ENCODE measurements around the gene ZMYND19. TPM values are rescaled to one million over a fixed set of nuclear protein-coding genes. Genes with fewer than 3 reads are reported as not detected.
A peak's percentile ranks its signal among the peaks of the same experiment; 100 is the strongest.
"Not testable (repeated sequence)": the region's sequence is repeated elsewhere in the genome, so short reads cannot be mapped to it uniquely, and the experiment has no call there.

Gene ZMYND19
- total RNA-seq, 2 experiments from 2014 or later = 31.3 to 33.0 TPM

- Mint-ChIP-seq H3K9me3 (no peaks in the 10 kb centered on the region), H3K27ac (no peak overlapping the region), H3K27me3 (no peaks in the 10 kb centered on the region), H3K4me3 (no peak overlapping the region), H3K4me1 (peaks cover 7% of the 10 kb centered on the region), H3K36me3 (peaks cover 4% of the 10 kb centered on the region)
- POLR2A ChIA-PET = no interaction called here
- no peak for DNase-seq
- no peak for ATAC-seq (ENCODE audit: low read depth)
These were observed 36.0 kb downstream of the ZMYND19 start for GRCh38 chr9:137554349-137554748.

DNA sequence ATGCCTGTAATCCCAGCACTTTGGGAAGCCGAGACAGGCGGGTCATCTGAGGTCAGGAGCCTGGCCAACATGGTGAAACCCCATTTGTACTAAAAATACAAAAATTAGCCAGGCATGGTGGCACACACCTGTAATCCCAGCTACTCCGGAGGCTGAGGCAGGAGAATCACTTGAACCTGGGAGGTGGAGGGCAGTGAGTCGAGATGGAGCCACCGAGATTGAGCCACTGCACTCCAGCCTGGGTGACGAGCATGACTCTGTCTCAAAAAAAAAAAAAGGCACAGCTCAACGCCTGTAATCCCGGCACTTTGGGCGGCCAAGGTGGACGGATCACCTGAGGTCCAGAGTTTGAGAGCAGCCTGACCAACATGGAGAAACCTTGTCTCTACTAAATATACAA is 36.7 kb downstream of the ZMYND19 start:
- not testable (repeated sequence) for H3K4me3 Mint-ChIP-seq; H3K27me3 Mint-ChIP-seq; H3K4me1 Mint-ChIP-seq; ATAC-seq (ENCODE audit: low read depth); H3K36me3 Mint-ChIP-seq; H3K27ac Mint-ChIP-seq; H3K9me3 Mint-ChIP-seq; DNase-seq
- POLR2A ChIA-PET = interaction anchor here (0.7 kb wide), 1 partner anchor 235 kb away, joined by 3 read pairs; no protein-coding TSS in a partner anchor

DNA sequence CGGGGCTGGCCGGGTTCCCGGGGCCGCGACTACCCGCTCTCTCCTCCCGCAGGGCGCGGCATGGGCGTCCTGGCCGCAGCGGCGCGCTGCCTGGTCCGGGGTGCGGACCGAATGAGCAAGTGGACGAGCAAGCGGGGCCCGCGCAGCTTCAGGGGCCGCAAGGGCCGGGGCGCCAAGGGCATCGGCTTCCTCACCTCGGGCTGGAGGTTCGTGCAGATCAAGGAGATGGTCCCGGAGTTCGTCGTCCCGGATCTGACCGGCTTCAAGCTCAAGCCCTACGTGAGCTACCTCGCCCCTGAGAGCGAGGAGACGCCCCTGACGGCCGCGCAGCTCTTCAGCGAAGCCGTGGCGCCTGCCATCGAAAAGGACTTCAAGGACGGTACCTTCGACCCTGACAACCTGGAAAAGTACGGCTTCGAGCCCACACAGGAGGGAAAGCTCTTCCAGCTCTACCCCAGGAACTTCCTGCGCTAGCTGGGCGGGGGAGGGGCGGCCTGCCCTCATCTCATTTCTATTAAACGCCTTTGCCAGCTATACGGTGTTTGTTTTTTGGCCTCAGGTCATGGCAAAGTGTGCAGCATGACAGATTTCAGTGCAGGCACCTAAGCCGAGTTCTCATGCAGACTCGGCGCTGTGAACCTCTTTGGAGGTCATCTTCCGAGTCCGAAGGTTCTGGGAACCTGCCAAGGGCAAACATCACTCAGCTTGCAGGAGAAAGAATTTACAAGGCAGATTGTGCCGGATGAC is 38.1 kb downstream of the ZMYND19 start:
- no peaks in the 10 kb centered on the region for H3K27me3 Mint-ChIP-seq
- peak; percentile 9 for ATAC-seq (ENCODE audit: low read depth)
- peaks cover 7% of the 10 kb centered on the region for H3K4me1 Mint-ChIP-seq
- no peaks in the 10 kb centered on the region for H3K9me3 Mint-ChIP-seq
- POLR2A ChIA-PET = interaction anchor here (0.8 to 1.7 kb wide), 10 partner anchors 11 to 311 kb away, joined by 3 to 11 read pairs (median 5); partner anchors contain the start of genes TUBB4B and ZMYND19
- H3K4me3 Mint-ChIP-seq = peak overlapping the region; percentile 77
- H3K27ac Mint-ChIP-seq = peak overlapping the region; percentile 66
- peaks cover 4% of the 10 kb centered on the region for H3K36me3 Mint-ChIP-seq
- no peak for DNase-seq

DNA sequence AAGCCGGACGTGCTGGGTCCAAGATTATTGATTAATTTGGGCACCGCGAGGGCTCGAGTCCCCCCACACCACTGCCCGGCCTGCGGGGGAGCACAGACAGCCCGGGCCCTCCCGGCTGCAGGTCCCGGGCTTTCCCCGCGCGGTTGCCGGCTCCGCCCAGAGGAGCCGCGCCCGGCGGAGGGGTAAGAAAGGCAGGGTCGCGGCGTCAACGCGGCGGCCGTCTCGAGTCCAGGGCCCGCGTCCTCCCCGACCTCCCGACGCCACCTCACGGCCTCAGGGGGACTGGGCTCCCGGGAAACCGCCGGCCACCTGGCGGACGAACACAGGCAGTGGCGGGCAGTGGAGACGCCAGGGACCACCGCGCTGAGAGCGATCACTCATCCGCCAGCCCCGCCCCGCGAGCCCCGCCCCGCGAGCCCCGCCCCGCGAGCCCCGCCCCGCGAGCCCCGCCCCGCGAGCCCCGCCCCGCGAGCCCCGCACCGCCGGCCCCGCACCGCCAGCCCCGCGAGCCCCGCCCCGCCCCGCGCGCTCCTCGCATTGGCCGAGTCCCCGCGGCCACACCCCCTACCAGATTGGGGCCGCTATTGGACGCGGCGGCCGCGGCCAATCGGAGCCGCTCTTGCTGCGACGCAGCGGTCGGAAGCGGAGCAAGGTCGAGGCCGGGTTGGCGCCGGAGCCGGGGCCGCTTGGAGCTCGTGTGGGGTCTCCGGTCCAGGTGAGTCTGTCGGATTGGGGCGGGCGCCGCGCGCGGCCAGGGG is 38.9 kb downstream of the ZMYND19 start, which contains the start of gene MRPL41:
TSS of gene MRPL41 (plus strand) at position 616 of the 758 bp plus-strand sequence. CDS start 203 bp downstream, outside the sequence.
- Mint-ChIP-seq H3K4me3 (peak within 1 kb of the TSS; percentile 77), H3K4me1 (peaks cover 7% of the 10 kb centered on the region), H3K36me3 (peaks cover 4% of the 10 kb centered on the region), H3K27ac (peak within 1 kb of the TSS; percentile 69), H3K27me3 (no peaks in the 10 kb centered on the region), H3K9me3 (no peaks in the 10 kb centered on the region)
- peak; percentile 96 for DNase-seq
- ATAC-seq (ENCODE audit: low read depth) = peak; percentile 91
- POLR2A ChIA-PET = interaction anchor here (0.8 to 1.8 kb wide), 11 partner anchors 12 to 311 kb away, joined by 3 to 11 read pairs (median 5); partner anchors contain the start of genes TUBB4B and ZMYND19

GRCh38 chr9:137550958-137551263 is 39.4 kb downstream of the ZMYND19 start:
- H3K4me1 Mint-ChIP-seq; ATAC-seq (ENCODE audit: low read depth); H3K36me3 Mint-ChIP-seq; H3K9me3 Mint-ChIP-seq; DNase-seq; H3K27me3 Mint-ChIP-seq: not testable (repeated sequence)
- H3K27ac Mint-ChIP-seq = peak overlapping the region; percentile 69
- peak overlapping the region; percentile 73 for H3K4me3 Mint-ChIP-seq
- POLR2A ChIA-PET = interaction anchor here (1.0 to 1.8 kb wide), 3 partner anchors 9 to 310 kb away, joined by 3 to 6 read pairs (median 5); partner anchors contain the start of gene TUBB4B

DNA sequence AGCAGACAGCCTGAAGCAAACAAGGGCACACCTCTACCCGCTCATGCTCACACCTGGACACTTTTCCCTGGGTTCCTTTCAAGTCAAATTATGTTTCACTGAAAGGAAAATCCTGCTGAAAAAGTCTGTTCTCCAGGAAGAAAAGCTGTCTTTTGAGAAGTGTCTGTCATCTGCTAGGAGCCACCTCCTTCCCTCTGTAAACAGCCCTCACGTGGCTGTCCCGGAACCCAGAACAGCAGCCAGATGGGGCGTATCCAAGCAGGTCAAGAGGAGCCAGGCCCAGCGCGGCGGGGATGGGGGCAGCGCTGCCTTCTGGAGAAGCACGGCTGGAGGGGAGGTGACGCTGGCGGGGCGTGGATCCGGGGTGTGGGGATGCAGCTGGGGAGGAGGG is 40.1 kb downstream of the ZMYND19 start, which contains the start of gene PNPLA7:
TSS of gene PNPLA7 (minus strand) at position 172 of the 391 bp plus-strand sequence. CDS start 205 bp downstream, outside the sequence.
- Mint-ChIP-seq H3K4me1 (peaks cover 7% of the 10 kb centered on the region), H3K4me3 (peak within 1 kb of the TSS; percentile 97), H3K9me3 (no peaks in the 10 kb centered on the region), H3K27ac (peak within 1 kb of the TSS; percentile 95), H3K36me3 (peaks cover 2% of the 10 kb centered on the region), H3K27me3 (no peaks in the 10 kb centered on the region)
- POLR2A ChIA-PET = interaction anchor here (0.9 to 1.8 kb wide), 4 partner anchors 8 to 309 kb away, joined by 3 to 6 read pairs (median 4); partner anchors contain the start of genes TUBB4B and ZMYND19
- DNase-seq (peak; percentile 62), ATAC-seq (ENCODE audit: low read depth) (peak; percentile 31)

DNA sequence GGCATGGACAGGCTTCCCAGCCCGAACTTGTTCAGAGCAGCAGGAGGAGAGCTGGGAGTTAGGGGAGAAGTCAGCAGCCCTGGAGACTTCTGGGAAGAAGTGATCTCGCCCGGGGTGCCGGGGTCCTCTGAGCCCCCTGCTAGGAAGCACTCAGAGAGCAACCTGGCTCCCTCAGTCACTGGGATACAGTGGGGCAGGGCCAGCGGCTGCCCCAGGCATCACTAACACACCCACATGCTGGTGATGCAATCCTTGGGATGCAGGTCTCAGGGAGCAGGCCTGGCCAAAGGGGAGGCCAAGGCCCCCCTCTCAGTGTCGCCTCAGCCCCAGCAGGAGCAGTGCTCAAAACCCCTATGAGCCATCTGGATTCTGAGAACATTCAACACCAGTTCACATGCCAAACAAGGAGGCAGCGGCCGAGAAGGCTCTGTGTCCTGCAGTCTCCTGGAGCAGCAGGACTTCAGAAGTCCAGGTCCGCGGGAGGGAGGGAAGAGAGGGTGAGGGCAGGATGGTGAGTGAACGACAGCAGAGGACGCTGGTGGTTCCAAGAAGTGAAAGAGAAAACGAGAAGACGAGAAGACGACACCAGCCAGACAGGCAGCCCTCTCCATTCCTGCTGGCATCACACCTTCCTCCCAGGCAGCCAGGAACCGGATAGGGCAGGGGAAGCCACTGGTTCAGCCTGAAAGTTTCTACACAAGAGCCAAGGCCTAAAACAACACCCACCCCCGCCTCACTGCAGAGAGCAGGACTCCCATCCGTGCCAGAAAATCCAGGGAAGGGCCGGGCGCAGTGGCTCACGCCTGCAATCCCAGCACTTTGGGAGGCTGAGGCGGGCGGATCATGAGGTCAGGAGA is 42.4 kb downstream of the ZMYND19 start:
- no peaks in the 10 kb centered on the region for H3K27me3 Mint-ChIP-seq
- no peak for ATAC-seq (ENCODE audit: low read depth)
- DNase-seq = no peak
- H3K27ac Mint-ChIP-seq = no peak overlapping the region
- H3K9me3 Mint-ChIP-seq = no peaks in the 10 kb centered on the region
- peaks cover 10% of the 10 kb centered on the region for H3K4me1 Mint-ChIP-seq
- H3K4me3 Mint-ChIP-seq = no peak overlapping the region
- POLR2A ChIA-PET = no interaction called here
- peaks cover 2% of the 10 kb centered on the region for H3K36me3 Mint-ChIP-seq

- no peaks in the 10 kb centered on the region for H3K36me3 Mint-ChIP-seq
- POLR2A ChIA-PET = no interaction called here
- H3K27ac Mint-ChIP-seq = no peak overlapping the region
- ATAC-seq (ENCODE audit: low read depth) = no peak
- no peaks in the 10 kb centered on the region for H3K27me3 Mint-ChIP-seq
- H3K4me1 Mint-ChIP-seq = peaks cover 4% of the 10 kb centered on the region
- no peak overlapping the region for H3K4me3 Mint-ChIP-seq
- H3K9me3 Mint-ChIP-seq = no peaks in the 10 kb centered on the region
- no peak for DNase-seq
These were observed 45.2 kb downstream of the ZMYND19 start for GRCh38 chr9:137545123-137545522.

GRCh38 chr9:137544176-137544760 is 46.0 kb downstream of the ZMYND19 start:
- Mint-ChIP-seq H3K4me1 (peaks cover 3% of the 10 kb centered on the region), H3K27ac (peak overlapping the region; percentile 40), H3K27me3 (no peaks in the 10 kb centered on the region), H3K9me3 (no peaks in the 10 kb centered on the region), H3K4me3 (no peak overlapping the region), H3K36me3 (no peaks in the 10 kb centered on the region)
- no peak for ATAC-seq (ENCODE audit: low read depth)
- POLR2A ChIA-PET = no interaction called here
- no peak for DNase-seq

GRCh38 chr9:137543237-137543963 is 46.9 kb downstream of the ZMYND19 start:
- no peak for DNase-seq
- H3K4me1 Mint-ChIP-seq = peaks cover 3% of the 10 kb centered on the region
- POLR2A ChIA-PET = interaction anchor here (2.0 kb wide), 1 partner anchor 7 kb away, joined by 5 read pairs; the partner anchor contains the start of gene PNPLA7
- no peak overlapping the region for H3K4me3 Mint-ChIP-seq
- H3K36me3 Mint-ChIP-seq = no peaks in the 10 kb centered on the region
- peak overlapping the region; percentile 40 for H3K27ac Mint-ChIP-seq
- no peak for ATAC-seq (ENCODE audit: low read depth)
- no peaks in the 10 kb centered on the region for H3K9me3 Mint-ChIP-seq
- H3K27me3 Mint-ChIP-seq = no peaks in the 10 kb centered on the region

- POLR2A ChIA-PET = interaction anchor here (2.0 kb wide), 1 partner anchor 8 kb away, joined by 5 read pairs; the partner anchor contains the start of gene PNPLA7
- Mint-ChIP-seq H3K27ac (no peak overlapping the region), H3K36me3 (peaks cover 2% of the 10 kb centered on the region), H3K4me3 (no peak overlapping the region), H3K27me3 (no peaks in the 10 kb centered on the region), H3K9me3 (peaks cover 2% of the 10 kb centered on the region), H3K4me1 (peaks cover 4% of the 10 kb centered on the region)
- ATAC-seq (ENCODE audit: low read depth) (no peak), DNase-seq (no peak)
These were observed 47.8 kb downstream of the ZMYND19 start for GRCh38 chr9:137542486-137542885.

- ATAC-seq (ENCODE audit: low read depth) (no peak), DNase-seq (no peak)
- Mint-ChIP-seq H3K4me1 (peaks cover 16% of the 10 kb centered on the region), H3K36me3 (peaks cover 10% of the 10 kb centered on the region), H3K27me3 (no peaks in the 10 kb centered on the region), H3K27ac (no peak overlapping the region), H3K9me3 (peaks cover 10% of the 10 kb centered on the region), H3K4me3 (no peak overlapping the region)
- POLR2A ChIA-PET = no interaction called here
These were observed 49.8 kb downstream of the ZMYND19 start for GRCh38 chr9:137540536-137540935.
